Hepatocyte (in vitro differentiated cells): ENCODE measurements around the gene MAP3K2. TPM values are rescaled to one million over a fixed set of nuclear protein-coding genes. Genes with fewer than 3 reads are reported as not detected.

ENCODE experiments used
- DNase-seq: peaks from one replicate; pipeline ENCODE4 v3.0.0-alpha.2; 2016; ENCODE audit warnings: low spot score
- H2AFZ ChIP-seq: fragments of 200-600 bp; sonication (generic); 2 replicates; pipeline ENCODE4 v1.6.0; 2016; ENCODE audit warnings: antibody characterized with exemption, mild to moderate bottlenecking
- H3K27ac ChIP-seq: fragments of 200-600 bp; sonication (generic); 2 replicates; pipeline ENCODE4 v1.5.1; 2016; ENCODE audit warnings: mild to moderate bottlenecking
- H3K27me3 ChIP-seq: fragments of 200-600 bp; sonication (generic); 2 replicates; pipeline ENCODE4 v1.6.1; 2016
- H3K36me3 ChIP-seq: fragments of 200-600 bp; sonication (generic); replicated peaks from 2 replicates; pipeline ENCODE4 v1.5.1; 2016; ENCODE audit warnings: low read depth; ENCODE audit not compliant: insufficient read depth
- H3K4me1 ChIP-seq: fragments of 200-600 bp; sonication (generic); 2 replicates; pipeline ENCODE4 v1.5.1; 2016; ENCODE audit warnings: mild to moderate bottlenecking, moderate library complexity; ENCODE audit not compliant: insufficient read depth
- H3K4me2 ChIP-seq: fragments of 200-600 bp; sonication (generic); 2 replicates; pipeline ENCODE4 v1.6.0; 2016
- H3K4me3 ChIP-seq: fragments of 200-600 bp; sonication (generic); 2 replicates; pipeline ENCODE4 v1.5.1; 2016; ENCODE audit warnings: mild to moderate bottlenecking
- H3K79me2 ChIP-seq: fragments of 200-600 bp; sonication (generic); 2 replicates; pipeline ENCODE4 v1.6.0; 2017; ENCODE audit warnings: mild to moderate bottlenecking
- H3K9me2 ChIP-seq: fragments of 200-600 bp; sonication (generic); replicated peaks from 2 replicates; pipeline ENCODE4 v1.6.0; 2017; ENCODE audit warnings: mild to moderate bottlenecking; ENCODE audit not compliant: insufficient read depth
- H3K9me3 ChIP-seq: fragments of 200-600 bp; sonication (generic); 2 replicates; pipeline ENCODE4 v1.5.1; 2016; ENCODE audit warnings: low read depth, mild to moderate bottlenecking
- H4K20me1 ChIP-seq: fragments of 200-600 bp; sonication (generic); 2 replicates; pipeline ENCODE4 v1.6.0; 2016; ENCODE audit warnings: mild to moderate bottlenecking; ENCODE audit not compliant: insufficient read depth, poor library complexity, severe bottlenecking
- EZH2 ChIP-seq: fragments of 200-600 bp; sonication (generic); IDR thresholded peaks from 2 replicates; pipeline ENCODE4 v1.6.1; 2016; ENCODE audit warnings: antibody characterized with exemption, mild to moderate bottlenecking, borderline replicate concordance
- EZH2phosphoT487 ChIP-seq: fragments of 200-600 bp; sonication (generic); IDR thresholded peaks from one replicate; pipeline ENCODE4 v1.6.1; 2018; ENCODE audit warnings: antibody characterized with exemption, mild to moderate bottlenecking, low read depth, moderate library complexity; ENCODE audit not compliant: unreplicated experiment, severe bottlenecking
- WGBS: methylation state at CpG from one replicate; pipeline ENCODE4 v1.1.6; 2016; ENCODE audit warnings: low lambda C conversion rate; ENCODE audit errors: missing lambda C conversion rate; 5-methylcytosine and 5-hydroxymethylcytosine counted together
- polyA plus RNA-seq: library from polyadenylated mRNA; unstranded; fragments of >200 nt; fragmentation: Nextera tagmentation; extraction: Ambion mirVana; gene quantifications from 2 replicates; pipeline ENCODE4 v1.2.1, GENCODE V29; 2016
- total RNA-seq: library from RNA; depleted of rRNA; stranded (reverse); fragments of >200 nt; gene quantifications from 2 replicates; pipeline ENCODE4 v1.2.3, GENCODE V29; 2014
- TF ChIP-seq, protein P1 (sequence below): fragments of 200-600 bp; sonication (generic); IDR thresholded peaks from 2 replicates; pipeline ENCODE4 v1.5.1; 2016; ENCODE audit warnings: antibody characterized with exemption, mild to moderate bottlenecking; ENCODE audit not compliant: poor library complexity

MAP3K2 gene
- total and polyA plus RNA-seq, 2 experiments from 2014 or later, result 28.5 to 52.5 TPM

DNA sequence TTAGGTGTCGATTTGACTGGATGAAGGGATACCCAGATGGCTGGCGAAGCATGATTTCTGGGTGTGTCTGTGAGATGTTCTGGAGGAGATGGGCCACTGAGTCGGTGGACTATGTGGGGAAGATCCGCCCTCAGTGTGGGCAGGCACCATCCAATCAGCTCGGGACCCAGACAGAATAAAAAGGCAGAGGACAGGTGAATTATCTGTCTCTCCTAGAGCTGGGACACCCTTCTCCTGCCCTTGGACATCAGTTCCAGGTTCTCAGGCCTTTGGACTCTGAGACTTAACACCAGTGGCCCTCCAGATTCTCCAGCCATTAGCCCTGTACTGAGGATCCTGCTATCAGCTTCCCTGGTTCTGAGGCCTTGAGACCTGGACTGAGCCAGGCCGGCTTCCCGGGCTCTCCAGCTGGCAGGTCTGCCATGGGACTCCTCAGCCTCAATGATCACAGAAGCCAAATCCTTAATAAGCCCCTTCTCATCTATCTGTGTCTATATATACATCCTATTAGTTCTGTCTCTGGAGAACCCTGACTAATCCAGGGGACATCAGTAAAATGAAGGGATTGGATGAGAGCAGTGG, 42.2 kb upstream of the MAP3K2 start:
- no peaks in the 10 kb centered on the region for H3K9me2 ChIP-seq
- no peaks in the 10 kb centered on the region for H3K36me3 ChIP-seq
- no peak for DNase-seq
- H3K9me3 ChIP-seq, result no peaks in the 10 kb centered on the region
- H2AFZ ChIP-seq, result no peak overlapping the region
- no peak overlapping the region for H3K4me2 ChIP-seq
- no peak overlapping the region for H3K27ac ChIP-seq
- no peaks in the 10 kb centered on the region for H3K79me2 ChIP-seq
- no peaks in the 10 kb centered on the region for H4K20me1 ChIP-seq
- H3K27me3 ChIP-seq, result no peaks in the 10 kb centered on the region
- 93% methylated on average over 7 of the region's 7 CpGs for WGBS
- H3K4me1 ChIP-seq, result no peaks in the 10 kb centered on the region
- TF ChIP-seq, protein P1, sequence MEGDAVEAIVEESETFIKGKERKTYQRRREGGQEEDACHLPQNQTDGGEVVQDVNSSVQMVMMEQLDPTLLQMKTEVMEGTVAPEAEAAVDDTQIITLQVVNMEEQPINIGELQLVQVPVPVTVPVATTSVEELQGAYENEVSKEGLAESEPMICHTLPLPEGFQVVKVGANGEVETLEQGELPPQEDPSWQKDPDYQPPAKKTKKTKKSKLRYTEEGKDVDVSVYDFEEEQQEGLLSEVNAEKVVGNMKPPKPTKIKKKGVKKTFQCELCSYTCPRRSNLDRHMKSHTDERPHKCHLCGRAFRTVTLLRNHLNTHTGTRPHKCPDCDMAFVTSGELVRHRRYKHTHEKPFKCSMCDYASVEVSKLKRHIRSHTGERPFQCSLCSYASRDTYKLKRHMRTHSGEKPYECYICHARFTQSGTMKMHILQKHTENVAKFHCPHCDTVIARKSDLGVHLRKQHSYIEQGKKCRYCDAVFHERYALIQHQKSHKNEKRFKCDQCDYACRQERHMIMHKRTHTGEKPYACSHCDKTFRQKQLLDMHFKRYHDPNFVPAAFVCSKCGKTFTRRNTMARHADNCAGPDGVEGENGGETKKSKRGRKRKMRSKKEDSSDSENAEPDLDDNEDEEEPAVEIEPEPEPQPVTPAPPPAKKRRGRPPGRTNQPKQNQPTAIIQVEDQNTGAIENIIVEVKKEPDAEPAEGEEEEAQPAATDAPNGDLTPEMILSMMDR, result no peak
- TF ChIP-seq EZH2 (no peak), EZH2phosphoT487 (no peak)
- H3K4me3 ChIP-seq, result no peak overlapping the region

DNA sequence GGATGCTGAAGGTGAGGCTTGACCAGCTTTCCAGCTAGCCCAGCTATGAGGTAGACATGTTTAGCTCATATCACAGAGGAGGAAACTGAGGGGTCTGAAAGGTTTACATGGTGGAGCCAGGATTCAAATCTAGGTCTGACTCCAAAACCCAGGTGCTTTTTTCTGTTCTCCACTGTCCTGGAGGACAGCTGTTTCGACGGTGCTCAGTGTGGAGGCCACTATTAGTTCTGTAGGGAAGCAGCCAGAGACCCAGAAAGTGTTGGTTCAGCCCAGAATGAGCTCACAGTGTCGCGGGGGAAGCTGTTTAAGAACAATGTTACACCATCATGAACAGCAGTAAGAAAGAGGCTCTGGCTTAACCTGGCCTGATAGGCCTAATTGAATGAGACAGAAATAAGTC, 41.5 kb upstream of the MAP3K2 start:
- Histone ChIP-seq H3K79me2 (peaks cover 2% of the 10 kb centered on the region), H3K36me3 (no peaks in the 10 kb centered on the region), H3K4me1 (no peaks in the 10 kb centered on the region), H3K9me2 (no peaks in the 10 kb centered on the region), H3K27me3 (no peaks in the 10 kb centered on the region), H3K9me3 (no peaks in the 10 kb centered on the region), H4K20me1 (no peaks in the 10 kb centered on the region), H3K27ac (no peak overlapping the region), H2AFZ (no peak overlapping the region), H3K4me2 (no peak overlapping the region), H3K4me3 (no peak overlapping the region)
- DNase-seq, result no peak
- 95% methylated on average over 4 of the region's 4 CpGs for WGBS
- TF ChIP-seq EZH2phosphoT487, result no peak
- TF ChIP-seq, protein P1, result no peak
- TF ChIP-seq EZH2, result no peak

DNA sequence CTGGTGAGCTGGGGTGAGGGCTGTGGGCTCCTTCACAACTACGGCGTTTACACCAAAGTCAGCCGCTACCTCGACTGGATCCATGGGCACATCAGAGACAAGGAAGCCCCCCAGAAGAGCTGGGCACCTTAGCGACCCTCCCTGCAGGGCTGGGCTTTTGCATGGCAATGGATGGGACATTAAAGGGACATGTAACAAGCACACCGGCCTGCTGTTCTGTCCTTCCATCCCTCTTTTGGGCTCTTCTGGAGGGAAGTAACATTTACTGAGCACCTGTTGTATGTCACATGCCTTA, 41.0 kb upstream of the MAP3K2 start:
- 97% methylated on average over 6 of the region's 6 CpGs for WGBS
- Histone ChIP-seq H3K36me3 (no peaks in the 10 kb centered on the region), H3K79me2 (peaks cover 4% of the 10 kb centered on the region), H3K27ac (no peak overlapping the region), H4K20me1 (no peaks in the 10 kb centered on the region), H3K9me2 (no peaks in the 10 kb centered on the region), H3K4me3 (no peak overlapping the region), H3K9me3 (no peaks in the 10 kb centered on the region), H3K4me1 (no peaks in the 10 kb centered on the region), H3K4me2 (no peak overlapping the region), H3K27me3 (no peaks in the 10 kb centered on the region), H2AFZ (no peak overlapping the region)
- no peak for DNase-seq
- TF ChIP-seq EZH2phosphoT487 (no peak), EZH2 (no peak)
- TF ChIP-seq, protein P1, result no peak
